ENCODE results near the gene DYNC2H1.

DNA sequence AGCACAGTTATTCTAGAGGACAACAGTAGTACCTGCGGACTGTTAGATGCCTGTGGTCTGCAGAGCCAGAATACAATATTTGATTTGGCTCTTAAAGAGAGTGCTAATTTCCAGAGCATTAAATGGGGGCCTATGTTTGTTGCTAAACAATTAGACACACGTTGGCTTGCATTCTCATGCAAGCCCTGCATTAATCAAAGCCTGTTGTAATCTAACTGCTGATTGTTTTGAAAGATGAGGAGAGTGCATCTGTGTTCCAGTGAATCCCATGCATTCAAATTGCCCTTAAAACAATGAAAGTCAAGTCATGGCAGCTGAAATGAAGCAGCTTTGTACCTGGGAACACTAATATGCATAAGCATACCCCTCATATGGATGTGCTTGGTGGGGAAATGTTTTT lies 419.4 kb downstream of the DYNC2H1 start:
- TF ChIP-seq EGR1 (IDR thresholded peaks at IDR 0.05), result no peak
- TF ChIP-seq ZBTB7A (IDR thresholded peaks at IDR 0.05; ENCODE audit: low read depth), result no peak
- no peak for TF ChIP-seq EP300 (IDR thresholded peaks at IDR 0.05; ENCODE audit: borderline replicate concordance)
- TF ChIP-seq, protein P1, sequence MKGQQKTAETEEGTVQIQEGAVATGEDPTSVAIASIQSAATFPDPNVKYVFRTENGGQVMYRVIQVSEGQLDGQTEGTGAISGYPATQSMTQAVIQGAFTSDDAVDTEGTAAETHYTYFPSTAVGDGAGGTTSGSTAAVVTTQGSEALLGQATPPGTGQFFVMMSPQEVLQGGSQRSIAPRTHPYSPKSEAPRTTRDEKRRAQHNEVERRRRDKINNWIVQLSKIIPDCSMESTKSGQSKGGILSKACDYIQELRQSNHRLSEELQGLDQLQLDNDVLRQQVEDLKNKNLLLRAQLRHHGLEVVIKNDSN (IDR thresholded peaks at IDR 0.05), result no peak
- TF ChIP-seq TEAD4 (IDR thresholded peaks at IDR 0.05), result no peak
- TF ChIP-seq TAF1 (IDR thresholded peaks at IDR 0.05; ENCODE audit: low read depth), result no peak
- TF ChIP-seq RAD21 (IDR thresholded peaks at IDR 0.05; ENCODE audit: low read depth), result no peak

All from Ishikawa (cell line).